H1 (cell line): ENCODE data around the gene WLS. TPM values are rescaled to one million over a fixed set of nuclear protein-coding genes. Genes with fewer than 3 reads are reported as not detected.

ENCODE experiments used
- CTCF ChIA-PET: fragments of 300-600 bp; sonication (Branson Sonifier 250); formaldehyde crosslinking; loops from one replicate; lab custom pipeline; 2021; ENCODE audit not compliant: partially characterized antibody; lab: Charles Lee
- POLR2A ChIA-PET: fragments of 300-600 bp; sonication (Branson Sonifier 250); formaldehyde crosslinking; loops from one replicate; lab custom pipeline; 2021; ENCODE audit warnings: inconsistent platforms; ENCODE audit not compliant: partially characterized antibody; lab: Charles Lee
- DNase-seq, 2 experiments: peaks; one replicate each; pipeline versions ENCODE4 v3.0.0 to v3.0.0-alpha.2; 2010 to 2022; ENCODE audit warnings: low spot score in 2 of 2, low read depth in 1 of 2, mixed read lengths in 1 of 2
- FAIRE-seq: peaks from 2 replicates; lab custom pipeline; 2011; peaks lifted over from hg19 to GRCh38; lab: Jason Lieb, UNC
- H2AFZ ChIP-seq: 2 replicates; pipeline ENCODE4 v1.8.1; 2012; ENCODE audit warnings: low read length, inconsistent platforms
- H2AK5ac ChIP-seq: 2 replicates; pipeline ENCODE4 v1.6.1; 2013; ENCODE audit warnings: low read depth, low read length
- H2BK120ac ChIP-seq: replicated peaks from 2 replicates; pipeline ENCODE3; 2013; ENCODE audit warnings: low read depth, low read length, inconsistent platforms
- H2BK12ac ChIP-seq: 2 replicates; pipeline ENCODE4 v1.6.1; 2013; ENCODE audit warnings: low read depth, low read length
- H2BK15ac ChIP-seq: 2 replicates; pipeline ENCODE4 v1.6.1; 2013; ENCODE audit warnings: low read length
- H2BK20ac ChIP-seq: 2 replicates; pipeline ENCODE4 v1.6.1; 2013; ENCODE audit warnings: low read length
- H2BK5ac ChIP-seq: 2 replicates; pipeline ENCODE4 v1.6.1; 2013; ENCODE audit warnings: low read depth, low read length
- H3K14ac ChIP-seq: 2 replicates; pipeline ENCODE4 v1.6.1; 2013; ENCODE audit warnings: inconsistent platforms; ENCODE audit not compliant: insufficient read length
- H3K18ac ChIP-seq: 2 replicates; pipeline ENCODE4 v1.6.1; 2013; ENCODE audit warnings: low read length; ENCODE audit errors: extremely low read depth
- H3K23ac ChIP-seq: 2 replicates; pipeline ENCODE4 v1.6.1; 2013; ENCODE audit warnings: inconsistent platforms; ENCODE audit not compliant: insufficient read length
- H3K23me2 ChIP-seq: 2 replicates; pipeline ENCODE4 v1.6.1; 2013; ENCODE audit warnings: low read depth, low read length
- H3K27ac ChIP-seq: 2 replicates; pipeline ENCODE4 v1.6.1; 2011; ENCODE audit warnings: low read depth, low read length, inconsistent platforms
- H3K27me3 ChIP-seq, 4 experiments: replicated peaks in 1 of 4; 1 replicate in 1 of 4; 2 replicates in 3 of 4; pipeline versions ENCODE4 v1.6.1 to v1.8.1; 2011 to 2013; ENCODE audit warnings: low read length in 3 of 4, mild to moderate bottlenecking in 3 of 4, inconsistent platforms in 2 of 4, mixed read lengths in 2 of 4, moderate library complexity in 1 of 4; ENCODE audit not compliant: control insufficient read depth in 3 of 4, insufficient read depth in 3 of 4; ENCODE audit errors: extremely low read depth in 1 of 4
- H3K36me3 ChIP-seq, 4 experiments: 2 replicates each; pipeline versions ENCODE4 v1.6.1 to v1.8.1; 2011 to 2013; ENCODE audit warnings: mild to moderate bottlenecking in 4 of 4, low read length in 3 of 4, moderate library complexity in 2 of 4, control low read depth in 1 of 4, inconsistent platforms in 1 of 4; ENCODE audit not compliant: insufficient read depth in 4 of 4, control insufficient read depth in 2 of 4
- H3K4ac ChIP-seq: replicated peaks from 2 replicates; pipeline ENCODE3; 2013; ENCODE audit warnings: low read length, low read depth, mixed read lengths, inconsistent platforms; ENCODE audit not compliant: insufficient read length
- H3K4me1 ChIP-seq, 4 experiments: replicated peaks in 1 of 4; 1 replicate in 1 of 4; 2 replicates in 3 of 4; pipeline versions ENCODE4 v1.6.1 to v1.8.1; 2011 to 2013; ENCODE audit warnings: low read length in 3 of 4, inconsistent platforms in 2 of 4, mixed read lengths in 1 of 4; ENCODE audit not compliant: insufficient read depth in 4 of 4, control insufficient read depth in 3 of 4
- H3K4me2 ChIP-seq, 2 experiments: 2 replicates each; pipeline versions ENCODE4 v1.6.1 to v1.8.1; 2011 to 2013; ENCODE audit warnings: low read depth in 2 of 2, low read length in 2 of 2, control low read depth in 1 of 2, inconsistent platforms in 1 of 2, mild to moderate bottlenecking in 1 of 2; ENCODE audit not compliant: insufficient read depth in 1 of 2
- H3K4me3 ChIP-seq, 4 experiments: fragments of 200-600, 300-600 bp in 1 of 4; sonication (generic), shearing (Covaris generic), sonication (Bioruptor Twin) in 1 of 4; 2 replicates each; pipeline versions ENCODE4 v1.5.1 to v1.8.1; 2011 to 2016; ENCODE audit warnings: low read length in 4 of 4, low read depth in 3 of 4, control low read depth in 2 of 4, inconsistent platforms in 2 of 4, mild to moderate bottlenecking in 2 of 4, mixed read lengths in 1 of 4, moderate library complexity in 1 of 4; ENCODE audit not compliant: insufficient read depth in 2 of 4; ENCODE audit errors: extremely low read depth in 1 of 4
- H3K56ac ChIP-seq: replicated peaks from 2 replicates; pipeline ENCODE3; 2013; ENCODE audit warnings: low read depth, mild to moderate bottlenecking, mixed read lengths, low read length, inconsistent platforms; ENCODE audit not compliant: insufficient read length
- H3K79me1 ChIP-seq: 2 replicates; pipeline ENCODE4 v1.6.1; 2013; ENCODE audit warnings: low read depth, low read length, control low read depth
- H3K79me2 ChIP-seq, 2 experiments: 2 replicates each; pipeline versions ENCODE4 v1.6.1 to v1.8.1; 2012 to 2013; ENCODE audit warnings: low read length in 2 of 2, mild to moderate bottlenecking in 2 of 2, inconsistent platforms in 1 of 2; ENCODE audit not compliant: insufficient read depth in 2 of 2, control insufficient read depth in 1 of 2
- H3K9ac ChIP-seq, 4 experiments: replicated peaks in 1 of 4; 1 replicate in 1 of 4; 2 replicates in 3 of 4; pipeline versions ENCODE4 v1.6.1 to v1.8.1; 2011 to 2013; ENCODE audit warnings: low read depth in 3 of 4, low read length in 3 of 4, control low read depth in 2 of 4, mild to moderate bottlenecking in 2 of 4, moderate library complexity in 2 of 4, inconsistent platforms in 1 of 4; ENCODE audit errors: extremely low read depth in 1 of 4
- H3K9me3 ChIP-seq, 2 experiments: 2 replicates each; pipeline versions ENCODE4 v1.6.1 to v1.8.1; 2012 to 2013; ENCODE audit warnings: mild to moderate bottlenecking in 2 of 2, moderate library complexity in 2 of 2, control low read depth in 1 of 2, inconsistent platforms in 1 of 2, low read depth in 1 of 2, low read length in 1 of 2, mixed read lengths in 1 of 2; ENCODE audit not compliant: insufficient read depth in 2 of 2
- H4K20me1 ChIP-seq, 2 experiments: replicated peaks in 1 of 2; 2 replicates each; pipeline versions ENCODE3 to v1.8.1; 2011 to 2013; ENCODE audit warnings: inconsistent platforms in 2 of 2, low read length in 2 of 2, mild to moderate bottlenecking in 1 of 2; ENCODE audit not compliant: insufficient read depth in 2 of 2, control insufficient read depth in 1 of 2
- H4K5ac ChIP-seq: 2 replicates; pipeline ENCODE4 v1.6.1; 2013; ENCODE audit warnings: low read length, low read depth, mixed read lengths, inconsistent platforms; ENCODE audit not compliant: insufficient read length
- H4K8ac ChIP-seq: 2 replicates; pipeline ENCODE4 v1.8.0; 2013; ENCODE audit warnings: mild to moderate bottlenecking, moderate library complexity, low read length, inconsistent platforms; ENCODE audit not compliant: insufficient read depth; ENCODE audit errors: extremely low read depth
- H4K91ac ChIP-seq: replicated peaks from 2 replicates; pipeline ENCODE3; 2013; ENCODE audit warnings: low read length, mixed read lengths, inconsistent platforms; ENCODE audit not compliant: insufficient read length
- ASH2L ChIP-seq: fragments of 200-600, 300-600 bp; sonication (generic); IDR thresholded peaks from one replicate; pipeline ENCODE4 v1.7.1; 2017; ENCODE audit warnings: low read length
- CTBP2 ChIP-seq: IDR thresholded peaks from 2 replicates; pipeline ENCODE4 v1.7.0; 2011; ENCODE audit warnings: borderline replicate concordance, mild to moderate bottlenecking, moderate library complexity, mixed read lengths, low read length; ENCODE audit not compliant: insufficient read depth, insufficient read length
- GABPA ChIP-seq: IDR thresholded peaks from 2 replicates; pipeline ENCODE4 v1.6.1; 2011; ENCODE audit warnings: mild to moderate bottlenecking, low read length, moderate library complexity, borderline replicate concordance; ENCODE audit not compliant: insufficient read depth
- KDM1A ChIP-seq: fragments of 200-600, 300-600 bp; sonication (generic); IDR thresholded peaks from 2 replicates; pipeline ENCODE4 v1.7.1; 2016; ENCODE audit warnings: mild to moderate bottlenecking, low read length, borderline replicate concordance
- PHF8 ChIP-seq: fragments of 200-600 bp; sonication (generic); conservative IDR thresholded peaks from 2 replicates; pipeline ENCODE4 v1.7.1; 2012; ENCODE audit warnings: low read depth, mild to moderate bottlenecking, inconsistent platforms, low read length, moderate library complexity
- POLR2A ChIP-seq, 2 experiments: IDR thresholded peaks; 1 replicate in 1 of 2; 2 replicates in 1 of 2; pipeline ENCODE4 v1.6.1; 2011; ENCODE audit warnings: low read depth in 2 of 2, low read length in 2 of 2, mild to moderate bottlenecking in 2 of 2; ENCODE audit errors: control extremely low read depth in 1 of 2
- SIN3A ChIP-seq, 2 experiments: IDR thresholded peaks in 1 of 2; conservative IDR thresholded peaks in 1 of 2; 2 replicates each; pipeline ENCODE4 v1.6.1; 2011 to 2012; ENCODE audit warnings: low read length in 2 of 2, improper control_type of control experiment in 1 of 2, low read depth in 1 of 2, mild to moderate bottlenecking in 1 of 2
- SP2 ChIP-seq: IDR thresholded peaks from 2 replicates; pipeline ENCODE4 v1.6.1; 2012; ENCODE audit warnings: mild to moderate bottlenecking, low read length, inconsistent platforms
- WGBS, 2 experiments: shearing (Covaris generic) in 1 of 2; methylation state at CpG; one replicate each; pipeline versions ENCODE4 v1.1.6 to v1.1.7; 2013 to 2015; ENCODE audit warnings: low lambda C conversion rate in 2 of 2, mixed read lengths in 2 of 2, inconsistent platforms in 1 of 2, low coverage in 1 of 2, missing lambda C conversion rate in 1 of 2; ENCODE audit not compliant: insufficient replicate concordance in 2 of 2, insufficient coverage in 1 of 2, insufficient read length in 1 of 2; ENCODE audit errors: extremely low coverage in 1 of 2, missing lambda C conversion rate in 1 of 2; 5-methylcytosine and 5-hydroxymethylcytosine counted together
- polyA plus RNA-seq, 7 experiments: library from polyadenylated mRNA; depleted of rRNA in 3 of 7; stranded (reverse) in 5 of 7; unstranded in 2 of 7; fragments of >200 nt in 5 of 7; fragments of 200-250 nt in 2 of 7; gene quantifications; 1 replicate in 5 of 7; 2 replicates in 1 of 7; 4 replicates in 1 of 7; pipeline versions ENCODE4 v1.2.1 to v1.2.3, GENCODE V29; 2011 to 2013; ENCODE audit warnings: missing spikeins in 2 of 7, mixed read lengths in 2 of 7
- total RNA-seq: library from RNA; stranded (reverse); fragmentation: NEBNext Ultra II Directional; extraction: Animal tissue kit (Norgen Biotek cat#: 25700); gene quantifications from 2 replicates; pipeline ENCODE4 v1.2.1, GENCODE V29; 2021

WLS gene
- total and polyA plus RNA-seq, 2 of the 8 experiments (the other 6 are each of a cell fraction or from before 2014, with no cell fraction given) = 1.2 to 2.7 TPM

- Histone ChIP-seq H2AK5ac (no peak overlapping the region), H4K5ac (no peak overlapping the region), H3K4ac (no peak overlapping the region), H2BK5ac (no peak overlapping the region), H3K36me3 (no peaks in the 10 kb centered on the region), H3K23ac (no peak overlapping the region), H4K8ac (no peak overlapping the region), H2BK15ac (no peak overlapping the region), H3K4me1 (no peaks in the 10 kb centered on the region), H4K91ac (no peak overlapping the region), H3K27me3 (no peaks in the 10 kb centered on the region), H2BK120ac (no peak overlapping the region), H3K9me3 (no peaks in the 10 kb centered on the region), H3K14ac (no peak overlapping the region), H3K79me1 (no peaks in the 10 kb centered on the region), H3K56ac (no peak overlapping the region), H2AFZ (no peak overlapping the region), H2BK20ac (no peak overlapping the region), H3K23me2 (no peaks in the 10 kb centered on the region), H3K27ac (no peak overlapping the region), H4K20me1 (no peaks in the 10 kb centered on the region), H2BK12ac (no peak overlapping the region), H3K4me3 (no peak overlapping the region), H3K9ac (no peak overlapping the region), H3K18ac (no peak overlapping the region)
- ChIA-PET CTCF (interaction anchor here (0.7 to 1.0 kb wide), 5 partner anchors 9 to 195 kb away, joined by 3 to 5 read pairs (median 4); no protein-coding TSS in a partner anchor), POLR2A (no interaction called here)
- no peak for FAIRE-seq
- 92% methylated on average over 4 of the region's 4 CpGs; no CpG with 5 or more reads in 1 of the 2 experiments for WGBS, 2 experiments
- TF ChIP-seq SP2 (no peak), GABPA (no peak), SIN3A (conservative IDR thresholded peaks at IDR 0.05 in 1 of 2, IDR thresholded peaks at IDR 0.05 in 1 of 2; ENCODE audit: low read depth in 1 of 2, low read length in 2 of 2) (no peak), CTBP2 (no peak), POLR2A (IDR thresholded peaks at IDR 0.05; ENCODE audit: control extremely low read depth in 1 of 2, low read depth in 2 of 2, low read length in 2 of 2) (no peak), PHF8 (no peak), KDM1A (no peak), ASH2L (no peak)
- TF ChIP-seq, all 59 proteins: peak for 0
- Histone ChIP-seq H3K4me2 (no peak overlapping the region), H3K79me2 (no peaks in the 10 kb centered on the region)
- no peak for DNase-seq
These were observed 84.7 kb downstream of the WLS start for GRCh38 chr1:68147534-68148171.
